ENCODE measurements around the gene AGMO.
"Not testable (repeated sequence)": the region's sequence is repeated elsewhere in the genome, so short reads cannot be mapped to it uniquely, and the experiment has no call there.

AGMO gene

DNA sequence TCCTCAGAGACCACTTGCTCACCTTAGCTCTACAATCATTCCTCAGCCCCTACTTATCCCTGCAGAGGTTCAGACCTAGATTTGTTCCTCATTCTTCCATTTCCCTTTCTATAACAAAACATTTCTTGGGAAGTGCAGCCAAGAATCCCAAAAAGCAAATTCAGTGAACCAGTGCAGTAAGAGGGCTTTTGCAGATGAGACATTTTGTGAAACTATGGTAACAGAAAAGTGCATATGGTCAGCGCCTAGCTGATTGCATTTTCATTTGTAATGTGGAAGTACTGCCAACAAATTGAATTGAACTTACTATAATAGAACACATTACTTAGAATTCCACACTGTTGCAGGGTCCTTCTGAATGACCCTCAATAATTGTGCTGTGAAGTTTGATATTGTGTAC, 18.6 kb downstream of the AGMO start:
- TF ChIP-seq, protein P1, sequence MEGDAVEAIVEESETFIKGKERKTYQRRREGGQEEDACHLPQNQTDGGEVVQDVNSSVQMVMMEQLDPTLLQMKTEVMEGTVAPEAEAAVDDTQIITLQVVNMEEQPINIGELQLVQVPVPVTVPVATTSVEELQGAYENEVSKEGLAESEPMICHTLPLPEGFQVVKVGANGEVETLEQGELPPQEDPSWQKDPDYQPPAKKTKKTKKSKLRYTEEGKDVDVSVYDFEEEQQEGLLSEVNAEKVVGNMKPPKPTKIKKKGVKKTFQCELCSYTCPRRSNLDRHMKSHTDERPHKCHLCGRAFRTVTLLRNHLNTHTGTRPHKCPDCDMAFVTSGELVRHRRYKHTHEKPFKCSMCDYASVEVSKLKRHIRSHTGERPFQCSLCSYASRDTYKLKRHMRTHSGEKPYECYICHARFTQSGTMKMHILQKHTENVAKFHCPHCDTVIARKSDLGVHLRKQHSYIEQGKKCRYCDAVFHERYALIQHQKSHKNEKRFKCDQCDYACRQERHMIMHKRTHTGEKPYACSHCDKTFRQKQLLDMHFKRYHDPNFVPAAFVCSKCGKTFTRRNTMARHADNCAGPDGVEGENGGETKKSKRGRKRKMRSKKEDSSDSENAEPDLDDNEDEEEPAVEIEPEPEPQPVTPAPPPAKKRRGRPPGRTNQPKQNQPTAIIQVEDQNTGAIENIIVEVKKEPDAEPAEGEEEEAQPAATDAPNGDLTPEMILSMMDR (IDR thresholded peaks at IDR 0.05; ENCODE audit: insufficient read depth, low read depth, low read length, missing control alignments) = no peak
- DNase-seq (ENCODE audit: low read depth) = no peak
- H3K4me3 ChIP-seq (ENCODE audit: low read depth, low read length) = no peak overlapping the region

DNA sequence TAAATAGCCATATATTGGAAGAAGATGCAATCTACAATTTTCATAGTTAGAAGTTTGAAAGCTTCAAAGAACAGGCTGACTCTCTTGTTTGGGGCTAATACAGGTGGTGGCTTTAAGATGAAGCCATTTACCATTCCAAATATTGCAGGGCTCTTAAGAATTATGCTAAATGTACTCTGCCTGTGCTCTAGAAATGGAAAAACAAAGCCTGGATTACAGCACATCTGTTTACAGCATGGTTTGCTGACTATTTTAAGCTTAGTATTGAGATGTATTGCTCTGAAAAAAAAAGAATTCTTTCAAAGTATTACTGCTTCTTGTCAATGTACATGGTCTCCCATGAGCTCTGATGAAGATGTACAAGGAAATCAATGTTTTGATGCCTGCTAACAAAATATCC, 34.2 kb downstream of the AGMO start:
- H3K4me3 ChIP-seq (ENCODE audit: low read depth, low read length) = no peak overlapping the region
- no peak for DNase-seq (ENCODE audit: low read depth)
- TF ChIP-seq, protein P1 (IDR thresholded peaks at IDR 0.05; ENCODE audit: insufficient read depth, low read depth, low read length, missing control alignments) = no peak

DNA sequence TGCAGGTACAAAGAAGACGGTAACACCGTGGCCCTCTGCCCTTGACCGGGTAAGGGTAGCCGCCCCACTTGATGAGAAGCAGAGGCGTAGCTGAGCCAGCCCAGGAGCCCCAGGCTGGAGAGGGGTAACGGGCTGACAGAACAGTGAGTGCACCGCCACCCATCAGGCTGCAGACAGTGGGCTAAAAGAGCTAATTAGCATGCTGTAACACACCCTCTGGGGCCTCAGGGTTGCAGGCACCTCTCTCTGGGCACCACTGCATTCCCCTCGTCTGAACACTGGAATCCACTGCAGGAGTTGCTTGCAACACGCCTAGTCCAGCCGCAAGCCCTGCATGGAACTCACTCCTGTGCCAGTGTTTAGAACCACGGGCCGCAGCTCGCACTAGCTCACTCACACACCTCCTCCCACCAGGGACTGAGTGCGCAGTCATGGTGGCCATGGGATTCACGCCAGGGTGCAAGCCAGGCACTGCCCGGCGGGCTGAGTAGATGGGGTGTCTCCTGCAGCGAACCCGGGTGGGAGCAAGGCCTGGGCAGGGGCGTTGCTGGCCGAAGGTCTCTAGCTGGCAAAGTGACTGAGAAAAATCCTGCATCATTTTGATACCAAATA, 36.1 kb downstream of the AGMO start:
- no peak for DNase-seq (ENCODE audit: low read depth)
- H3K4me3 ChIP-seq (ENCODE audit: low read depth, low read length) = no peak overlapping the region
- TF ChIP-seq, protein P1 (IDR thresholded peaks at IDR 0.05; ENCODE audit: insufficient read depth, low read depth, low read length, missing control alignments) = no peak

DNA sequence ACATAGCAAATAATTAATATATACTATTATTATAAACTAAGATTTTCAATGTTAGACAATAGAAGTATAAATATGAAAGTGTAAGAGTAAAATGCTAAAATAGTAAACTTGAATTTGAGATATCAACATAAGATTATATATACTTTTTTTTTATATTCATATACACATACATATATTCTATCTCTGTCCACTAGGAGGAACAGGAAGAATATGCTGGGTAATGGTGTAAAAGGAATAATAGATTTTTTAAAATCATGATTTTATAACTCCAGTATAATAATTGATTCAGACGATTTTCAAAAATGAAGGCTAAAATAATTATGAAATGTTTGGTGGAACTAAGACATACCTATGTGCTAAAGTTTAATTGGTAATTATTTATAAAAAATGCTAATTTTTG, 37.7 kb downstream of the AGMO start:
- DNase-seq (ENCODE audit: low read depth) = no peak
- TF ChIP-seq, protein P1 (IDR thresholded peaks at IDR 0.05; ENCODE audit: insufficient read depth, low read depth, low read length, missing control alignments) = no peak
- no peak overlapping the region for H3K4me3 ChIP-seq (ENCODE audit: low read depth, low read length)

DNA sequence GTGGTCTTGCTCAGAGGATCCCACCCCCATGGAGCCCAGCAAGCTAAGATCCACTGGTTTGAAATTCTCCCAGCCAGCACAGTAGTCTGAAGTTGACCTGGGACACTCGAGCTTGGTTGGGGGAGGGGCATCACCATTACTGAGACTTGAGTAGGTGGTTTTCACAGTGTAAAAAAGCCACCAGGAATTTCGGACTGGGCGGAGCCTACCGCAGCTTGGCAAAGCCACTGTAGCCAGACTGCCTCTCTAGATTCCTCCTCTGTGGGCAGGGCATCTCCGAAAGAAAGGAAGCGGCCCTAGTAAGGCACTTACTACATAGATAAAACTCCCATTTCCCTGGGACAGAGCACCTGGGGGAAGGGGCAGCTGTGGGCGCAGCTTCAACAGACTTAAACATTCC, 44.0 kb downstream of the AGMO start:
- H3K4me3 ChIP-seq (ENCODE audit: low read depth, low read length); DNase-seq (ENCODE audit: low read depth): not testable (repeated sequence)

DNA sequence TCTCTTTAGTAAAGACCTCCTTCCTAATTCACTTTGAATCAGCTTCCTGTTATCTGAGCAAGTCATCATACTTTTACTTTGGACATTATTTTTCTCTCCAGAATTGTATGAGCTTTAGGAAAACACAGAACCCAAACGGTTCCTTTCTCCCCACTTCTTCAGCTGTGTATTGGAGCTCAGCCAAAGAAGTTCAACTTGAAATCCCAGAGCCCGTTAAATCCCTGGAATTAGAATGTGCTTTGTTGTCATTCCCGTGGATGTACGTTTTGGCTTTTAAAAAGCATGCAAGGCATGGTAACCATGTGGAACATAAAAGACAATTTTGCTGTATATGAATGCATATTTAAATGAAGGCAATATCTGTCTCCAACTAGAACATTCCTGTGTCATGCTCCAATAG, 46.6 kb downstream of the AGMO start:
- no peak for DNase-seq (ENCODE audit: low read depth)
- no peak overlapping the region for H3K4me3 ChIP-seq (ENCODE audit: low read depth, low read length)
- TF ChIP-seq, protein P1 (IDR thresholded peaks at IDR 0.05; ENCODE audit: insufficient read depth, low read depth, low read length, missing control alignments) = no peak

DNA sequence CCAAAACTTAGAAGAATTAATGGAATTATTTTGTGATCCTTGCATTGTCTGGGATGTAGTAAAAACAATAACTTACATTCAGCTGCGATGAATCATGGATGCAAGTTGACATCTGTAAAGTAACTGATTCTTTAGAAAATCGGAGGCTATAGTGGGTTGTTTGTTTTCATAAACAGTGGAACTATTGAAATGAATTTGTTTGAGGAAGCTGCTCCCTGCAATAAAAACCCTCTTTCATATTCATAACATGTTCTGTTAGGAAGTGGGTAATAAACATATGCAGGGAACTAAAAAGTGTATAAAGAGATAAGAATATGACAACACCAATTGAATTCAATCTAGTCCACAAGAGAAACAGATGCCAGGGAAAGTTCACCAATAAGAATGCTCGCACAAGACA, 53.6 kb downstream of the AGMO start:
- TF ChIP-seq, protein P1 (IDR thresholded peaks at IDR 0.05; ENCODE audit: insufficient read depth, low read depth, low read length, missing control alignments) = no peak
- H3K4me3 ChIP-seq (ENCODE audit: low read depth, low read length) = no peak overlapping the region
- DNase-seq (ENCODE audit: low read depth) = no peak
